Measurements from ENCODE around the gene ATE1.

The ATE1 gene

DNA sequence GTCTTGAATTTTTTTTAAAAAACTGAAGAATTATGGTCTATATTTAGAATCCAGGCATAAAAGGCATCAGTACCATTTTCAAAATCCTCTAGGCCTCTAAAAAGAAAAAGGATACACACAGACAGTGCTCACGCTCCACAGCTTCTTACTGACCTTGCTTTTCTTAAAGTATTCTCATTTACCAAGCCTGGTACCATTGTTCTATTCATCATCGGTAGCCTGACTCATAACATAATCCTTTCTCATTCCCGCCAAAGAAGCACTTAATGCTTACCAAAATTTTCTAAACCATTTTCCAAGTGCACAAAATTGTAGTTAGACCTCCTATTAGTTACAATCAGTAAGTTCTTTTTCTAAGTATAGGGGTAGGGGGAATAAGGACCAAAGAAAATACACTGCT, 54.6 kb downstream of the ATE1 start:
- TF ChIP-seq, protein P1, sequence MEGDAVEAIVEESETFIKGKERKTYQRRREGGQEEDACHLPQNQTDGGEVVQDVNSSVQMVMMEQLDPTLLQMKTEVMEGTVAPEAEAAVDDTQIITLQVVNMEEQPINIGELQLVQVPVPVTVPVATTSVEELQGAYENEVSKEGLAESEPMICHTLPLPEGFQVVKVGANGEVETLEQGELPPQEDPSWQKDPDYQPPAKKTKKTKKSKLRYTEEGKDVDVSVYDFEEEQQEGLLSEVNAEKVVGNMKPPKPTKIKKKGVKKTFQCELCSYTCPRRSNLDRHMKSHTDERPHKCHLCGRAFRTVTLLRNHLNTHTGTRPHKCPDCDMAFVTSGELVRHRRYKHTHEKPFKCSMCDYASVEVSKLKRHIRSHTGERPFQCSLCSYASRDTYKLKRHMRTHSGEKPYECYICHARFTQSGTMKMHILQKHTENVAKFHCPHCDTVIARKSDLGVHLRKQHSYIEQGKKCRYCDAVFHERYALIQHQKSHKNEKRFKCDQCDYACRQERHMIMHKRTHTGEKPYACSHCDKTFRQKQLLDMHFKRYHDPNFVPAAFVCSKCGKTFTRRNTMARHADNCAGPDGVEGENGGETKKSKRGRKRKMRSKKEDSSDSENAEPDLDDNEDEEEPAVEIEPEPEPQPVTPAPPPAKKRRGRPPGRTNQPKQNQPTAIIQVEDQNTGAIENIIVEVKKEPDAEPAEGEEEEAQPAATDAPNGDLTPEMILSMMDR (IDR thresholded peaks at IDR 0.05; ENCODE audit: borderline replicate concordance, control extremely low read depth, extremely low read depth, insufficient read depth, missing control alignments), result no peak
- in situ Hi-C loops (cut with MboI; ENCODE audit: low sequenced_read_pairs, unreplicated experiment), result no loop called here
- no peak for DNase-seq (ENCODE audit: low spot score)

DNA sequence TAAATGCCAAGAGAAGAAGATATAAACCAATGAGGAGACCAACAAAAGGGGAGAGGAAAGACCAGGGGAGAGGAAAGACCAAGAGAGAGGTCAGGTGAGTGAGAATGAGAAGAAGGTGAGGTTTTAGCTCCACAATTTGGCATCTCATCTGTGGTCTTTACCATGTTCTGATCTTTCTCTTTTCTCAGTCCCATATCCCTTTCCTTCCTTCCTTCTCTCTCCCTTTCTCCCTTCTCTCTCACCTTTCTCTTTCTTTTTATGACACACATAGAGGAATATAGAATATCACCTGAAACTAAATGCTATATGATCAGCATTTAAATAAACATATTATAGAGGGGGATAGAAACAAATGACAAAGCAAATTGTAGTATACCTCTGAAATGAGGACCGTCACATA, 57.4 kb downstream of the ATE1 start:
- in situ Hi-C loops (cut with MboI; ENCODE audit: low sequenced_read_pairs, unreplicated experiment), result no loop called here
- DNase-seq (ENCODE audit: low spot score), result no peak
- TF ChIP-seq, protein P1 (IDR thresholded peaks at IDR 0.05; ENCODE audit: borderline replicate concordance, control extremely low read depth, extremely low read depth, insufficient read depth, missing control alignments), result no peak

DNA sequence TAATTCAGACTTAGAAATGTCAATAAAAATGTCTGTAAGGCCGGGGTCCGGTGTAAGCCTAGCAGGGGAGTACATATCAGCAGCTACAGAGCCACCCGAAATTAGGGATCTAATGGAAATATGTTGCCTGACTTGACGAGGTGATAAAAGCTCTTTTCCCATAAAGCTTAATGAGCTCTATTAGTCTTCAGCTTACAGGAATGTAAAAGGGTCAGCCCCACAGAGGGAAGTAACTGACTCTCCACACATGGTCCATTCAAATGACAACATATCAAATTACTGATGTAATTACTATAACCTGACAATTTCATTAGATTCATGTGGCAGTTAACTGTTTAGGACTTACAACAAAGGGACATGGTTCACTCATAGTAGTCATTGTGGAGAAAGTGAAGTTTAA, 62.3 kb downstream of the ATE1 start:
- TF ChIP-seq, protein P1 (IDR thresholded peaks at IDR 0.05; ENCODE audit: borderline replicate concordance, control extremely low read depth, extremely low read depth, insufficient read depth, missing control alignments), result no peak
- in situ Hi-C loops (cut with MboI; ENCODE audit: low sequenced_read_pairs, unreplicated experiment), result no loop called here
- DNase-seq (ENCODE audit: low spot score), result no peak

- DNase-seq (ENCODE audit: low spot score), result no peak
- in situ Hi-C loops (cut with MboI; ENCODE audit: low sequenced_read_pairs, unreplicated experiment), result no loop called here
- TF ChIP-seq, protein P1 (IDR thresholded peaks at IDR 0.05; ENCODE audit: borderline replicate concordance, control extremely low read depth, extremely low read depth, insufficient read depth, missing control alignments), result no peak
These were observed 63.2 kb downstream of the ATE1 start for GRCh38 chr10:121864653-121865052.

DNA sequence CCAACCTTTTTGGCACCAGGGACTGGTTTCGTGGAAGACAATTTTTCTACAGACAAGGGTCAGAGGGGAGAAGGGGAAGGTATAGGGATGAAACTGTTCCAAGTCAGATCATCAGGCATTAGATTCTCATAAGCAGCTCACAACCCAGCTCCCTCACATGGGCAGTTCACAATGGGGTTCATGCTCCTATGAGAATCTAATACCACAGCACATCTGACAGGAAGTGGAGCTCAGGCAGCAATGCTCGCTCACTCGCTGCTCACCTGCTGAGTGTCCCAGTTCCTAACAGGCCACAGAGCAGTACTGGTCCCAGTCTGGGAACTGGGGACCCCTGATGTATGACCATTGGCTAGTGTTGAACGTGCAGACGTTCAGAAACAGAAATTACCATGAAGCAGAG, 63.7 kb downstream of the ATE1 start:
- in situ Hi-C loops (cut with MboI; ENCODE audit: low sequenced_read_pairs, unreplicated experiment), result no loop called here
- TF ChIP-seq, protein P1 (IDR thresholded peaks at IDR 0.05; ENCODE audit: borderline replicate concordance, control extremely low read depth, extremely low read depth, insufficient read depth, missing control alignments), result no peak
- no peak for DNase-seq (ENCODE audit: low spot score)

GRCh38 chr10:121862649-121863048, 65.2 kb downstream of the ATE1 start:
- no peak for DNase-seq (ENCODE audit: low spot score)
- TF ChIP-seq, protein P1 (IDR thresholded peaks at IDR 0.05; ENCODE audit: borderline replicate concordance, control extremely low read depth, extremely low read depth, insufficient read depth, missing control alignments), result no peak
- in situ Hi-C loops (cut with MboI; ENCODE audit: low sequenced_read_pairs, unreplicated experiment), result no loop called here

- DNase-seq (ENCODE audit: low spot score), result no peak
- in situ Hi-C loops (cut with MboI; ENCODE audit: low sequenced_read_pairs, unreplicated experiment), result no loop called here
- TF ChIP-seq, protein P1 (IDR thresholded peaks at IDR 0.05; ENCODE audit: borderline replicate concordance, control extremely low read depth, extremely low read depth, insufficient read depth, missing control alignments), result no peak
These were observed 65.8 kb downstream of the ATE1 start for GRCh38 chr10:121862042-121862441.

Data from GM13976 (cell line).